ENCODE measurements around the gene RAPGEF5.

RAPGEF5 gene, protein sequence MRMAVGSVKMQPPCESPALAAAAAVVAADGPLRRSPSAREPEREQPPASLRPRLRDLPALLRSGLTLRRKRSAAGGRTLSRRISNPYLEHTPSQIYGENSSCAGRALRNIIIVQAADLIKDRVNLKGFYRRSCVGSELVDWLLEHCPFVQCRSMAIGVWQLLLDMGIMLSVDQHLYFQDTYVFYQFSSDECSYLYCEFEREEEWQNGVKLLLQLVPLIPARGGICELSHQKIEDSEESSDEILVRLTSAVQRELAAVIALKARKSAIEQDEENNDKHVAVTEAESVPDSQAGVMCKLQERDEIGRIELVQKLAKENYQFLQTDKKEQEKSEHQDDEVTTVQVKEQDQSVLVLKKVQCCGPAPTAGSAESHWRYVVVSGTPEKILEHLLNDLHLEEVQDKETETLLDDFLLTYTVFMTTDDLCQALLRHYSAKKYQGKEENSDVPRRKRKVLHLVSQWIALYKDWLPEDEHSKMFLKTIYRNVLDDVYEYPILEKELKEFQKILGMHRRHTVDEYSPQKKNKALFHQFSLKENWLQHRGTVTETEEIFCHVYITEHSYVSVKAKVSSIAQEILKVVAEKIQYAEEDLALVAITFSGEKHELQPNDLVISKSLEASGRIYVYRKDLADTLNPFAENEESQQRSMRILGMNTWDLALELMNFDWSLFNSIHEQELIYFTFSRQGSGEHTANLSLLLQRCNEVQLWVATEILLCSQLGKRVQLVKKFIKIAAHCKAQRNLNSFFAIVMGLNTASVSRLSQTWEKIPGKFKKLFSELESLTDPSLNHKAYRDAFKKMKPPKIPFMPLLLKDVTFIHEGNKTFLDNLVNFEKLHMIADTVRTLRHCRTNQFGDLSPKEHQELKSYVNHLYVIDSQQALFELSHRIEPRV

DNA sequence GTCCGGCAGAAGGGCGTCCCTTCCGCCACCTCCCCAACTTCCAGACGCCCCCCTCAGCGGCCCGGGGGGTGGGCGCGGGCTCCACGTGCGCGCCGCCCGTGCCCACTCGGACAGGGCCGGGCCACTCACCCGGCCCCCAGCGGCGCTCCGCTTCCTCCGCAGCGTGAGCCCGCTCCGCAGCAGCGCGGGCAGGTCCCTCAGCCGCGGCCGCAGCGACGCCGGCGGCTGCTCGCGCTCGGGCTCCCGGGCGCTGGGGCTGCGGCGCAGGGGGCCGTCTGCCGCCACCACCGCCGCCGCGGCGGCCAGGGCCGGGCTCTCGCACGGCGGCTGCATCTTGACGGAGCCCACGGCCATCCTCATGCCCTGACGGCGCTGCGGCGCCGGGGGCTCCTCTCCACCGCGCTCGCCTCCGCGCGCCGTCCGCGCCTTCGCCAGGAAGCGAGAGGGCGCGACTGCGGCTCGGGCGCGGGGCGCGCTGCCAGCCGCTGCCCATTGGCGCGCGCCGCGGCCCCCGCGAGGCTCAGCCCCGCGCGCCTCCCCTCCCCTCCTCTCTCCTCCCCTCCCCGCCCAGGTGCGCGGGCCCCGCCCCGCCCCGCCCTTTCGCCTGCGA lies at the start of gene RAPGEF5:
RAPGEF5 (minus strand) TSS at position 454 of the 610 bp plus-strand sequence; CDS start at position 360, 94 bp downstream.
- no peak for DNase-seq (ENCODE audit: low read depth in 2 of 2)

DNA sequence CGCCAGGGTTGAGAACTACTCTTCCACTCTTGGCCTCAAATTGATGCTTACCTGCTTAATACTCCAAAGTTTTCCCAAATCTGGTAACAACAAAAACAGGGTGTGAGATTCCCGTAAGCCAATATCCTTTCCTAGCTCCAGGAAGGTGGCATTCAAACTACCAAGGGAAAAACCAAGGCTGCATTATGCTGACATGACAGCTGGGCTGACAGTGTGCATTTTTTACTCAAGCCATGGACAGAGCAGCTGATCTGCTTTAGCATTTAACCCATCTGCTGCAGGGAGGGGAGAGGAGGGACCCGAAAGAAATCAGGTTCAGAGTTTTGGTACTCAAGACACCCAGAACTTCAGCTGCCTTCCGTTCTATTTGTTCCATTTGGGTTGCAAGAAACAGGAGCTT lies 49.8 kb upstream of the RAPGEF5 start:
- no peak for DNase-seq (ENCODE audit: low read depth in 2 of 2)

- no peak for DNase-seq (ENCODE audit: low read depth in 2 of 2)
Observed at GRCh38 chr7:22404421-22405023, 47.6 kb upstream of the RAPGEF5 start.

GRCh38 chr7:22403344-22403743 lies 46.4 kb upstream of the RAPGEF5 start:
- DNase-seq (ENCODE audit: low read depth in 2 of 2) = no peak

- no peak for DNase-seq (ENCODE audit: low read depth in 2 of 2)
Observed at GRCh38 chr7:22402250-22402649, 45.3 kb upstream of the RAPGEF5 start.

- DNase-seq (ENCODE audit: low read depth in 2 of 2) = no peak
Observed at GRCh38 chr7:22400936-22401553, 44.1 kb upstream of the RAPGEF5 start.

GRCh38 chr7:22400150-22400814 lies 43.3 kb upstream of the RAPGEF5 start:
- no peak for DNase-seq (ENCODE audit: low read depth in 2 of 2)

GRCh38 chr7:22399546-22399945 lies 42.6 kb upstream of the RAPGEF5 start:
- DNase-seq (ENCODE audit: low read depth in 2 of 2) = no peak

DNA sequence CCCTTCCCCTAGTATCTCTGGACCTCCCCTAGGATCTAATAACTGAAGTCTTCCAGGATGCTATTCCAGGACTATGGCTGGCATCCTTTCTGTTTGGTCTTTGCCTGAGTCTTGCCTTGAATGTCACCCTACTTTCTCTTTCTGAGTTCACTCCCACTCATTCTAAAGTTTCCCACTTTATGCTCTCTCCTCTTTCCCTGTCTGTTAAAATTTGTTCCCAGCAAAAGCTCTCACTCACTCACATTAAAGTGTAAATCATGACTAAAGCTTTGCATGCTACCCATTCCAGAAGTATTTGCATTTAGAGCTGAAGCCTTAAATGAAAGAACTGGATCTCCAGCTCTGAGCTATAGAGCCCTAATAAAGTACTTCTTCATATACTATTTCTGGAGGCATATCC lies 42.1 kb upstream of the RAPGEF5 start:
- no peak for DNase-seq (ENCODE audit: low read depth in 2 of 2)

GRCh38 chr7:22397981-22398380 lies 41.0 kb upstream of the RAPGEF5 start:
- no peak for DNase-seq (ENCODE audit: low read depth in 2 of 2)

GRCh38 chr7:22395222-22395621 lies 38.3 kb upstream of the RAPGEF5 start:
- no peak for DNase-seq (ENCODE audit: low read depth in 2 of 2)

GRCh38 chr7:22394739-22395138 lies 37.8 kb upstream of the RAPGEF5 start:
- no peak for DNase-seq (ENCODE audit: low read depth in 2 of 2)

- no peak for DNase-seq (ENCODE audit: low read depth in 2 of 2)
Observed at GRCh38 chr7:22393913-22394729, 37.2 kb upstream of the RAPGEF5 start.

- no peak for DNase-seq (ENCODE audit: low read depth in 2 of 2)
Observed at GRCh38 chr7:22390516-22390915, 33.6 kb upstream of the RAPGEF5 start.

DNA sequence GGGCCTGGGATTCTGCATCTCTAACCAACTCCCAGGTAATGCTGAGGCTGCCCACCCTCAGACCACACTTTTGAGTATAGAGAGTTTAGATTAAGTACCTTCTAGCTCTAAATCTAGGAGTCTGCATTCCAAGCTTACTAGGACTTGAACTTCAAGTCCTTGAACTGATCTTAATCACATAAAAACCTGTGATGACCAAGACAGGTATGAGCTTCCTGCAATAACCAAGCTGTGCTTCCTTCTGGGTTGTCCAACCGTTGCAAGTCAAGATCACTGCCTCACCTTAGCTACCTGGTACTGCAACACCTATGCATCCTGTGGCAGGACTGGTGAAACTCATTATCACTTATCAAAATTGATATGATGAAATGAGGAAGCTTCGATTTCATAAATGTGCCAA lies 32.9 kb upstream of the RAPGEF5 start:
- no peak for DNase-seq (ENCODE audit: low read depth in 2 of 2)

DNA sequence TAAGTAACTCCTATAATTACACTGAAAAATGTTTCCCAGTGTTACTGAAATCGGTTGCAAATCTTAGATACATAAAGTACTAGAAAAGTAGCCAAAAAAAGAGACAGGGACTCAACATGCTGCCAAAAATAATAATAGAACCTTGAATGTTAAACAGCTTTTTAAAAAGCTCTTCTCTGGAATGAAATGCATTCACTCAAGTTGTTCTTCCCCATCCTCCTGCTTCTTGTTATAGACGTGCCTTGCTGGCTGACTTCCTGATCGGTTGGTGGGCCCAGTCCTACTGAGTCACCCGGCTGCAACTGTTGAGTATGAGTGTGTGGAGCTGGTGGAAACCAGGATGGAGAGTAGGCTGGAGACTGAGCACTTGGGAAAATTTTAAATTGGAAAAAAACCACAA lies 30.6 kb upstream of the RAPGEF5 start:
- no peak for DNase-seq (ENCODE audit: low read depth in 2 of 2)

DNA sequence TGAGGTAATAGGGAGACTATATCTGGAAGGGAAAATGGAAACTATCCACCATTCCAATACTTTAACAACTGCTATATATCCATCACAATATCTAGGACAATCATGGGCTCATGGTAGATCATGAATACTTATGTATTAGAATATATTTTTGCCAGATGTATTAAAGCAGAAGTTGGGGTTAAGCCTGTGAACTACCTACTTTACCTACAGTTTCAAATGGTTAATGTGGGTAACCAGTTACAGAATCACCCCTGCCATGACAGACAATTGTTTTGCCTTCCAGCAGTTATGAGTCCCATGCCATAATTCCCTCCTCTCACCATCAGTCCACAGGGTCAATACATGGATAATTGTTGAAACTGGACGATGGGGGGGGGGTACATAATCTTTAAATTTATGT lies 29.9 kb upstream of the RAPGEF5 start:
- DNase-seq (ENCODE audit: low read depth in 2 of 2) = no peak

DNA sequence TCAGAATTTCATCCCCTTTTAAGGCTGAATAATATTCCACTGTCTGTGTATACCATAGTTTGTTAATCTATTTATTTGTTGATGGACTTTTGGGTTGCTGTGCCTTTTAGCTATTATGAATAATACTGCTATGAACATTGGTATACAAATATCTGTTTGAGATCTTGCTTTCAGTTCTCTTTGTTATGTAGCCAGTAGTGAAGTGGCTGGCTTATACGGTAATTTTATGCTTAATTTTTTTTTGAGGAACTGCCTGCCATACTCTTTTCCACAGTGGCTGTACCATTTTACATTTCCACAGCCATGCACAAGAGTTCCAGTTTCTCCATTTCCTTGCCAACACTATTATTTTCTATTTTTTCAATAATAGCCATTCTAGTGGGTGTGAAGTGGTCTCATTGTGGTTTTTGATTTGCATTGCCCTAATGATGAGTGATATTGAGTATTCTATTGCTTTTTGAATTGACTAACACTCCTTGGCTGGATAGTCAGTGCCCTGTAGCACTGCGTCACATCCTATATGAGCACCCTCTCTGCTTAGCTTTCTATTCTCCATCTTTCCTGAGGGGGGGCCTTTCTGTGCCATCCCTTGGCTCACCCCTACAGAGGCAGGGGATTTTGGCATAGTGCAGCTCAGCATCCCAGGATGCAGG lies 29.4 kb upstream of the RAPGEF5 start:
- no peak for DNase-seq (ENCODE audit: low read depth in 2 of 2)

- DNase-seq (ENCODE audit: low read depth in 2 of 2) = no peak
Observed at GRCh38 chr7:22385326-22385725, 28.4 kb upstream of the RAPGEF5 start.

- DNase-seq (ENCODE audit: low read depth in 2 of 2) = no peak
Observed at GRCh38 chr7:22380333-22380732, 23.4 kb upstream of the RAPGEF5 start.

Measured in stimulated activated CD4-positive, alpha-beta T cell treated with anti-CD3 and anti-CD28 coated beads, Interleukin-1b, Interleukin-23, amount 100 ng/mL, for 4 hours (primary cell).